Neural cell (in vitro differentiated cells): ENCODE results near the gene SMCR8. TPM values are rescaled to one million over a fixed set of nuclear protein-coding genes. Genes with fewer than 3 reads are reported as not detected.

Experiments
- H2AFZ ChIP-seq: fragments of 200-600, 300-800 bp; sonication (generic), shearing (Covaris generic); 2 replicates; pipeline ENCODE4 v1.6.0; 2014; ENCODE audit warnings: low read depth, mild to moderate bottlenecking, antibody characterized with exemption, low read length, moderate library complexity
- H3F3A ChIP-seq: fragments of 200-600 bp; shearing (Covaris generic); 2 replicates; pipeline ENCODE4 v1.6.1; 2016; ENCODE audit warnings: mild to moderate bottlenecking, moderate library complexity, mixed read lengths, antibody characterized with exemption, low read length; ENCODE audit not compliant: insufficient read depth, poor library complexity, severe bottlenecking
- H3K27ac ChIP-seq: fragments of 200-600, 300-800 bp; sonication (generic), shearing (Covaris generic); 2 replicates; pipeline ENCODE4 v1.5.1; 2014; ENCODE audit warnings: mild to moderate bottlenecking, low read length, moderate library complexity
- H3K27me3 ChIP-seq: fragments of 300-800, 200-600 bp; sonication (generic), shearing (Covaris generic); 2 replicates; pipeline ENCODE4 v1.6.0; 2014; ENCODE audit warnings: mild to moderate bottlenecking, low read depth, low read length, moderate library complexity; ENCODE audit not compliant: insufficient read depth
- H3K36me3 ChIP-seq: fragments of 300-800, 200-600 bp; sonication (generic), shearing (Covaris generic); 2 replicates; pipeline ENCODE4 v1.5.1; 2014; ENCODE audit warnings: mild to moderate bottlenecking, antibody characterized with exemption, low read length, moderate library complexity; ENCODE audit not compliant: insufficient read depth
- H3K4me2 ChIP-seq: fragments of 300-800, 200-600 bp; sonication (generic), shearing (Covaris generic); 2 replicates; pipeline ENCODE4 v1.6.0; 2014; ENCODE audit warnings: mild to moderate bottlenecking, low read length
- H3K4me3 ChIP-seq: fragments of 300-800, 200-600 bp; sonication (generic), shearing (Covaris generic); 2 replicates; pipeline ENCODE4 v1.5.1; 2014; ENCODE audit warnings: mild to moderate bottlenecking, low read length, moderate library complexity
- H3K79me2 ChIP-seq: fragments of 200-600 bp; shearing (Covaris generic); replicated peaks from 2 replicates; pipeline ENCODE4 v1.6.0; 2014; ENCODE audit warnings: mild to moderate bottlenecking, low read length, moderate library complexity; ENCODE audit not compliant: insufficient read depth
- H3K9ac ChIP-seq: fragments of 300-800, 200-600 bp; sonication (generic), shearing (Covaris generic); 2 replicates; pipeline ENCODE4 v1.6.1; 2016; ENCODE audit warnings: mild to moderate bottlenecking, low read length, mixed read lengths
- H3K9me2 ChIP-seq: fragments of 200-600 bp; shearing (Covaris generic); 2 replicates; pipeline ENCODE4 v1.6.1; 2016; ENCODE audit warnings: mild to moderate bottlenecking, low read length, mixed read lengths; ENCODE audit not compliant: insufficient read depth
- H3K9me3 ChIP-seq: fragments of 200-600, 300-800 bp; sonication (generic), shearing (Covaris generic); 2 replicates; pipeline ENCODE4 v1.6.1; 2016; ENCODE audit warnings: mild to moderate bottlenecking, mixed run types, low read length, moderate library complexity, mixed read lengths
- H4K20me1 ChIP-seq: fragments of 200-600 bp; shearing (Covaris generic); 2 replicates; pipeline ENCODE4 v1.6.1; 2016; ENCODE audit warnings: mild to moderate bottlenecking, mixed run types; ENCODE audit not compliant: insufficient read depth
- CTCF ChIP-seq: fragments of 450-650 bp; IDR thresholded peaks from 2 replicates; pipeline ENCODE4 v1.5.1; 2014; ENCODE audit warnings: antibody characterized with exemption, mild to moderate bottlenecking, moderate library complexity; ENCODE audit not compliant: poor library complexity, severe bottlenecking
- EP300 ChIP-seq: fragments of 450-650 bp; conservative IDR thresholded peaks from 2 replicates; pipeline ENCODE4 v1.6.1; 2014; ENCODE audit warnings: antibody characterized with exemption, mild to moderate bottlenecking, moderate library complexity; ENCODE audit not compliant: poor library complexity, severe bottlenecking
- EZH2 ChIP-seq: fragments of 200-600, 300-800 bp; shearing (Covaris generic), sonication (generic); IDR thresholded peaks from 2 replicates; pipeline ENCODE4 v1.6.1; 2014; ENCODE audit warnings: antibody characterized with exemption, low read length, borderline replicate concordance, mild to moderate bottlenecking; ENCODE audit not compliant: insufficient read depth, poor library complexity, severe bottlenecking
- MXI1 ChIP-seq: fragments of 450-650 bp; conservative IDR thresholded peaks from 2 replicates; pipeline ENCODE4 v1.6.1; 2014; ENCODE audit warnings: antibody characterized with exemption, mild to moderate bottlenecking; ENCODE audit not compliant: poor library complexity, severe bottlenecking
- POLR2AphosphoS5 ChIP-seq: IDR thresholded peaks from 2 replicates; pipeline ENCODE4 v1.6.1; 2012
- RAD21 ChIP-seq: fragments of 450-650 bp; conservative IDR thresholded peaks from 2 replicates; pipeline ENCODE4 v1.6.1; 2014; ENCODE audit warnings: antibody characterized with exemption, mild to moderate bottlenecking, moderate library complexity
- SMC3 ChIP-seq: fragments of 450-650 bp; conservative IDR thresholded peaks from 2 replicates; pipeline ENCODE4 v1.6.1; 2014; ENCODE audit warnings: antibody characterized with exemption, mild to moderate bottlenecking, moderate library complexity; ENCODE audit not compliant: poor library complexity
- TAF1 ChIP-seq: IDR thresholded peaks from 2 replicates; pipeline ENCODE4 v1.6.1; 2012; ENCODE audit warnings: low read depth
- polyA plus RNA-seq: library from polyadenylated mRNA; depleted of rRNA; stranded (reverse); fragments of >200 nt; gene quantifications from 2 replicates; pipeline ENCODE4 v1.2.3, GENCODE V29; 2014
- TF ChIP-seq, protein P1 (sequence below): IDR thresholded peaks from 2 replicates; pipeline ENCODE4 v1.6.1; 2012; ENCODE audit warnings: borderline replicate concordance

Gene SMCR8
- polyA plus RNA-seq, 1 donor from 2014 or later: 4.3 TPM

DNA sequence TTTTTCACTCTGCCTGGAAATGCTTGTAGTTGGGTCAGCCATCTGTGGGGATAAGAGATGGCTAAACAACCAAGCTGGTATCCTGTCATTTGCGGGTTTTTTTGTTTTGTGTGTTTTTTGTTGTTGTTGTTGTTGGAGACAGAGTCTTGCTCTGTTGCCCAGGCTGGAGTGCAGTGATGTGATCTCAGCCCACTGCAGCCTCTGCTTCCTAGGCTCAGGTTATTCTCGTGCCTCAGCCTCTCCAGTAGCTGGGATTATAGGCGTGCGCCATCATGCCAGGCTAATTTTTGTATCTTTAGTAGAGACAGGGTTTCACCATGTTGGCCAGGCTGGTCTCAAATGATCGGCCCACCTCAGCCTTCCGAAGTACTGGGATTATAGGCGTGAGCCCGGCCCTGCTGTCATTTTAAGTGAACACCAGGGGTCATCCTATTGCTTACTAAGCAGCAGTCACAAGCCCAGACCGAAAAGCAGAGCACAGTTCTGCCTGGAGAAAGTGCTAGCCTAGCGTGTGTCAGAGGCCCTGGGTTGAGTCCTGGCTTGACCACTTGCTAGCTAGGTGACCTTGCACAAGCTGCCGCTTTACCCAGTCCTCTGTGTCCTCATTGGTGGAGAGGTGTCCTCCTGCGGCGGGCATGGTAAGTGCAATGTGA is 4.6 kb downstream of the SMCR8 start:
- Histone ChIP-seq H3K9me2 (no peaks in the 10 kb centered on the region), H3K27ac (no peak overlapping the region), H3K27me3 (no peaks in the 10 kb centered on the region), H2AFZ (no peak overlapping the region), H3K9me3 (no peaks in the 10 kb centered on the region), H3K79me2 (peaks cover 26% of the 10 kb centered on the region), H3K4me2 (no peak overlapping the region), H3K36me3 (no peaks in the 10 kb centered on the region), H3F3A (no peaks in the 10 kb centered on the region), H3K4me3 (peak overlapping the region; percentile 47), H3K9ac (no peak overlapping the region), H4K20me1 (no peaks in the 10 kb centered on the region)
- TF ChIP-seq, protein P1, sequence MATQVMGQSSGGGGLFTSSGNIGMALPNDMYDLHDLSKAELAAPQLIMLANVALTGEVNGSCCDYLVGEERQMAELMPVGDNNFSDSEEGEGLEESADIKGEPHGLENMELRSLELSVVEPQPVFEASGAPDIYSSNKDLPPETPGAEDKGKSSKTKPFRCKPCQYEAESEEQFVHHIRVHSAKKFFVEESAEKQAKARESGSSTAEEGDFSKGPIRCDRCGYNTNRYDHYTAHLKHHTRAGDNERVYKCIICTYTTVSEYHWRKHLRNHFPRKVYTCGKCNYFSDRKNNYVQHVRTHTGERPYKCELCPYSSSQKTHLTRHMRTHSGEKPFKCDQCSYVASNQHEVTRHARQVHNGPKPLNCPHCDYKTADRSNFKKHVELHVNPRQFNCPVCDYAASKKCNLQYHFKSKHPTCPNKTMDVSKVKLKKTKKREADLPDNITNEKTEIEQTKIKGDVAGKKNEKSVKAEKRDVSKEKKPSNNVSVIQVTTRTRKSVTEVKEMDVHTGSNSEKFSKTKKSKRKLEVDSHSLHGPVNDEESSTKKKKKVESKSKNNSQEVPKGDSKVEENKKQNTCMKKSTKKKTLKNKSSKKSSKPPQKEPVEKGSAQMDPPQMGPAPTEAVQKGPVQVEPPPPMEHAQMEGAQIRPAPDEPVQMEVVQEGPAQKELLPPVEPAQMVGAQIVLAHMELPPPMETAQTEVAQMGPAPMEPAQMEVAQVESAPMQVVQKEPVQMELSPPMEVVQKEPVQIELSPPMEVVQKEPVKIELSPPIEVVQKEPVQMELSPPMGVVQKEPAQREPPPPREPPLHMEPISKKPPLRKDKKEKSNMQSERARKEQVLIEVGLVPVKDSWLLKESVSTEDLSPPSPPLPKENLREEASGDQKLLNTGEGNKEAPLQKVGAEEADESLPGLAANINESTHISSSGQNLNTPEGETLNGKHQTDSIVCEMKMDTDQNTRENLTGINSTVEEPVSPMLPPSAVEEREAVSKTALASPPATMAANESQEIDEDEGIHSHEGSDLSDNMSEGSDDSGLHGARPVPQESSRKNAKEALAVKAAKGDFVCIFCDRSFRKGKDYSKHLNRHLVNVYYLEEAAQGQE: no peak
- TF ChIP-seq EZH2: no peak
- no peak for TF ChIP-seq POLR2AphosphoS5
- TF ChIP-seq RAD21: peak; percentile 66
- peak; percentile 75 for TF ChIP-seq SMC3
- TF ChIP-seq CTCF: peak; percentile 57
- no peak for TF ChIP-seq MXI1

GRCh38 chr17:18320301-18320700 is 5.2 kb downstream of the SMCR8 start:
- Histone ChIP-seq H3K36me3 (no peaks in the 10 kb centered on the region), H4K20me1 (no peaks in the 10 kb centered on the region), H3K4me2 (no peak overlapping the region)

More at GRCh38 chr17:18320301-18320700, 5.2 kb downstream of the SMCR8 start:
- Histone ChIP-seq H3K27ac (no peak overlapping the region), H3K9ac (no peak overlapping the region), H3K9me3 (no peaks in the 10 kb centered on the region), H3F3A (no peaks in the 10 kb centered on the region), H3K79me2 (peaks cover 26% of the 10 kb centered on the region), H3K27me3 (no peaks in the 10 kb centered on the region), H3K4me3 (peak overlapping the region; percentile 47), H2AFZ (no peak overlapping the region), H3K9me2 (no peaks in the 10 kb centered on the region)
- TF ChIP-seq SMC3 (no peak), RAD21 (no peak), MXI1 (no peak), TAF1 (no peak), EP300 (no peak), POLR2AphosphoS5 (no peak), CTCF (no peak), EZH2 (no peak)
- TF ChIP-seq, protein P1: no peak
